Breast epithelium (tissue), 3 donors: ENCODE measurements around the gene DSCAML1.

Source experiments
- CTCF ChIP-seq, 3 donors: fragments of 450-650 bp; IDR thresholded peaks; one replicate each; pipeline ENCODE4 v1.5.1; 2016 to 2017; ENCODE audit warnings: antibody characterized with exemption in 3 of 3, mild to moderate bottlenecking in 3 of 3, moderate library complexity in 3 of 3
- POLR2A ChIP-seq: fragments of 450-650 bp; IDR thresholded peaks from one replicate; pipeline ENCODE4 v1.6.1; 2016; ENCODE audit warnings: antibody characterized with exemption, mild to moderate bottlenecking, moderate library complexity
- POLR2AphosphoS5 ChIP-seq, 3 donors: sonication (generic); formaldehyde crosslinking; IDR thresholded peaks; one replicate each; pipeline ENCODE4 v1.6.1; 2017; ENCODE audit warnings: antibody characterized with exemption in 3 of 3

- TF ChIP-seq CTCF (IDR thresholded peaks at IDR 0.05): no peak
- no peak for TF ChIP-seq POLR2A
- no peak for TF ChIP-seq POLR2AphosphoS5 (IDR thresholded peaks at IDR 0.05)
Observed at GRCh38 chr11:117421476-117421875, 375.5 kb downstream of the DSCAML1 start.
